Hindlimb muscle (tissue), 1 donor: Measurements from ENCODE around the gene NSRP1. TPM values are rescaled to one million over a fixed set of nuclear protein-coding genes. Genes with fewer than 3 reads are reported as not detected.
A peak's percentile ranks its signal among the peaks of the same experiment; 100 is the strongest.
"Not testable (repeated sequence)": the region's sequence is repeated elsewhere in the genome, so short reads cannot be mapped to it uniquely, and the experiment has no call there.

Source experiments
- DNase-seq: peaks from one replicate; pipeline ENCODE4 v3.0.0-alpha.2; 2013
- polyA plus RNA-seq: library from polyadenylated mRNA; unstranded; fragments of 120-200 nt; gene quantifications from one replicate; pipeline ENCODE4 v1.2.1, GENCODE V29; 2013; ENCODE audit not compliant: insufficient read length

NSRP1 gene
- polyA plus RNA-seq, 1 donor, result 25.8 TPM

GRCh38 chr17:30224419-30224960 is 107.9 kb downstream of the NSRP1 start:
- no peak for DNase-seq

- no peak for DNase-seq
Measured at GRCh38 chr17:30225112-30225511, 108.5 kb downstream of the NSRP1 start.

GRCh38 chr17:30225919-30226553 is 109.4 kb downstream of the NSRP1 start:
- no peak for DNase-seq

DNA sequence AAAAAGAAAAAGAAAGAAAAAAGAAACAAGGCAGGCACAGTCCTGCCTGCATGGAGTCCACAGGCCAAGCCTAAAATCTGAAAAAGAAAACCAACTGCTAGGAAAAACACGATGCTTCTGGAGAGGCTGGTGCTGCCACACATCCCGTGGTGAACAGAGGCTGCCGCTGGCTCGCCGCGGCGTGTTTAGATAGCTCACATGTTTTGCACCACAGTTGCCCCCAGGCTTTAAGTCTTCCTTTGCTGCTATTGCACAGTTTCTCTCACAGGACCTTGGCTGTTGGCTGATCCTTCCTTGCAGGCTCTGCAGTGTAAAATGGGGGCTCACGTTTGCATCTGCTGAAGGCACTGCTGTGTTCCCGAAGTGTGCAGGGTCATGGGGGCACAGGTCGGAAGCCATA is 110.3 kb downstream of the NSRP1 start:
- no peak for DNase-seq

- DNase-seq, result no peak
Measured at GRCh38 chr17:30228011-30228410, 111.4 kb downstream of the NSRP1 start.

GRCh38 chr17:30229012-30229411 is 112.4 kb downstream of the NSRP1 start:
- no peak for DNase-seq

- DNase-seq, result not testable (repeated sequence)
Measured at GRCh38 chr17:30230009-30230408, 113.4 kb downstream of the NSRP1 start.

GRCh38 chr17:30230596-30231125 is 114.0 kb downstream of the NSRP1 start:
- DNase-seq, result no peak

DNA sequence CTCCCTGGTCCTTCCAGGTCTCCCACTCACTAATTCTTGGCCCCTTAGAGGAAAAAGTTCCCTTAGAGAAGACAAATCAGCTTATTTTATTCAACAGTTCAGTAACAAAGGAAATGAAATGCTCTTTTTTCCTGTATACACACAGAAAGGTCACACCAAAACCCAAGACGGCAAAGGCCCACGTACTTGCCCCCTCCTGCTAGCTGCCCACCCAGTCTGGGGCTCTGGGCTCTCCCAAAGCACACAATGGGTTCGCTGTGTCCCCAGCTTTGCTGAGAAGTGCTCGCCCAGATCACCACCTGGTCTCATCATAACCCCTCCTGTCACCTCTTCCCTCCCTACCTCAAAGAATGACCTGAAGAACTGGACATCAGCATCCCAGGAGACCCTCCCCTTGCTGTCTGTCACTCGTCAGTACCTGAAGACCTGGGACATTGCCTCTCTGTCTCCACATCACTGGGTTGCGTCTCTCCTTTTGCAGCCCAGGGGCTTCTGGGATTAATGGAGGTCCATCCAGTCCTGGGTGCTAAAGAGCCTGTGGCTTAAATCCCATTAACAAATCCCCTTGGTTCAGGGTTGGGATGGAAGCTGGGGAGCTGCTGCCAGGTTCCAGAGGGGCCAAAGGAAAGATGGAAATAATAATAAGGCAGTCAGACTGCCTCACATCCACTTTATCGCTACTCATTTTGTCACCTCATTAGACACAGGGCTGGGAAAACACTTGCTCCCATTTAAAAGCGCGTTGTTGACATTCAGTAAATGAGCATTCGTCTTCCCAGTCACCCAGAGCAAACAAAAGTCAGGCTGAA is 115.6 kb downstream of the NSRP1 start:
- DNase-seq, result no peak

GRCh38 chr17:30232824-30233427 is 116.3 kb downstream of the NSRP1 start:
- DNase-seq, result no peak

DNA sequence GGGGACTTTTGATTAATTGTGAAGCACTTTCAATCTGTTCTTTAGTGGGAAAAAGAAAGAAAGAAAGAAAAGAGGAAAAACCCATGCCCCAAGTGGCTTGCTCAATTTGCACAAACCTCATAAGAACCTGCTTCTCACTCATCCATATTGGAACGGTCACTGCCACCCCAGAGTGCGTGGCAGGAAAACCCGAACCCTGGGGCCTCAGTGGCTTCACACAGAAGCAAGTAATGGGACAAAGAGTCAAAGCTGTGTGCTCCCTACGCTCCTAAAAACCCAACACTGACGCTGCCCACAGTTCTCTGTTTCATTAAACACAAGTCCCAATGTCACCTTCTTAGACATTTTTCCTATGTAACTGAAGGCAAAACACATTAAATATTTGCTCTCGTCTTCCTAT is 117.7 kb downstream of the NSRP1 start:
- no peak for DNase-seq

- no peak for DNase-seq
Measured at GRCh38 chr17:30234964-30235363, 118.3 kb downstream of the NSRP1 start.

DNA sequence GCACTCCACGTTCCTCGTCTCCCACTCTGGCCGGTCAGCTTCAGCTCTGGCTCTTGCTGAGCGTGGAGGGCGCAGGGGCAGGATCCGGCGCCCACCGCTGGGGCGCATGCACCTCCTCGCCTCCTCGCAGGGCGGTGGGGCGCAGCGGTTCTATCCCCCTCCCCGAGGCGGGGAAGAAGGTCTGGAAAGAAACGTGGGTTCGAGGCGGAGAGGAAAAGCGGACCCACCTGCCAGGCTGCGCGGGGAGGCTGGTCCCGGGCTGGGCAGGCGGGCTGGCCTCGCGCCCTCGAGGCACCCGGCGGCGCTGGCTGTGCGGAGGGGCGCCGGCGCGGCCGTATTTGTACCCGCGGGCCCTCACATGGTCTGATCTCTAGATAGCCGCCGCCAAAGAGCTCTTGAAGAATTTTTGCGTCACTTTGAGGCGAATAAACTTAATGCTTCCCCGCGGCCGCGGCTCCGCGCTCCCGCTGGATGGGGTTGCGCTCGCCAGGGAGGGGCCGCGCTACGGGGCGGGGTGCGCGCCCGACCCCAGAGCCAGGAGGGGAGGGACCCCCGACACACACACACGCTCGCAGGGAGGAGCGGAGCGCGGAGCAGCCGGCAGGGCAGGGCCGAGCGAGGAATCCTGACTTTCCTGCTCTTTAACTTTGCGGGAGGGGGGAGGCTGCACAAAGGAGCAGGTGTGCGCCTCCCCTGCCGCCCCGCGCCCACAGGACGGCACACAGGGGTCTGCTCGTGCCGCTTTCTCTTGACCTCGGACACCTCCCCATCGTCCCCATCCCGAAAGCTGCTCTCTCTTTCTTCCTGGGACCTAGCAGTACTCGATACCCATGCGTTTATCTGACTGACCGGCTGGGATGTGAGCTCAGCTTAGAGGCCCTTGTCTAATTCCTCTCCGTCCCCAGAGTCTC is 119.0 kb downstream of the NSRP1 start, which contains the start of gene SLC6A4:
SLC6A4 (minus strand) TSS at position 312 of the 911 bp plus-strand sequence. CDS start 13,739 bp downstream, outside the sequence.
- DNase-seq, result peak; percentile 22

Other genes starting within 250 kb of the NSRP1 start
- 23.5 TPM for gene SSH2, start 186.6 kb upstream of the NSRP1 start, polyA plus RNA-seq
- 1.1 TPM for gene EFCAB5, start 175.2 kb upstream of the NSRP1 start, polyA plus RNA-seq
- 0.12 TPM for gene SLC6A4, start 118.9 kb downstream of the NSRP1 start, polyA plus RNA-seq
- 37.3 TPM for gene BLMH, start 175.1 kb downstream of the NSRP1 start, polyA plus RNA-seq
- not detected for gene TMIGD1, start 217.2 kb downstream of the NSRP1 start, polyA plus RNA-seq